ENCODE results near the gene WDR5.

DNA sequence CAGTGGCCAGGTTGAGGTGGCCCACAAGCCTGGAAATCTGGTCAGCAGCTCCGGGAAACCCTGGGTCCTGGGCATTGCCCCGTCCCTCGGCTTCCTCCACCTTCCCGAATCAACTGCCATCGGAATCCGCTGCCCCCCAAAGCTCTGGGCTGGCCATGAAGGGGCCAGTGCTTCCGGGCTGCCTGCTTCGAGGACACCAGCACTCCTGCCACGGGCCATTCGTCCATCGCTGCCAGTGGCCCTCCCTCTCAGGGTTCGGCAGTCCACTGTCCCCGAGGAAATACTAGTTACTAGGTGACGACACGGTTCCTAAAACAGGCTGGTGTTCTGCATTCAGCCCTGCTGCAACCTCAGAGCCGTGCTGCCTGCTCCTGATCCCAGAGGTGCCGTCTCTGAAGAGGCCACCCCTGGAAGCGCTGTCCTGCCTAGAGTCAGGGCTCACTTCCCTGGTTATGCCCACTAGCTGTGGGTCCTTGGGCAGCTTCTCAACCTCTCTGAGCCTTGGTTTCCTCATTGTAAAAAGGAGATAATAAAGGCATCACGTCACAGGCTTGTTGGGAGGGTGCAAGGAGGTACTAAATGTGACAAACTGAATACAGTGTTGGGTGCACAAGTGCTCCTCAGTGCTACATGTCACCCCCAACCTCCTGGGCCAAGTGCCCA, 3.5 kb upstream of the WDR5 start:
- TF ChIP-seq, protein P1, sequence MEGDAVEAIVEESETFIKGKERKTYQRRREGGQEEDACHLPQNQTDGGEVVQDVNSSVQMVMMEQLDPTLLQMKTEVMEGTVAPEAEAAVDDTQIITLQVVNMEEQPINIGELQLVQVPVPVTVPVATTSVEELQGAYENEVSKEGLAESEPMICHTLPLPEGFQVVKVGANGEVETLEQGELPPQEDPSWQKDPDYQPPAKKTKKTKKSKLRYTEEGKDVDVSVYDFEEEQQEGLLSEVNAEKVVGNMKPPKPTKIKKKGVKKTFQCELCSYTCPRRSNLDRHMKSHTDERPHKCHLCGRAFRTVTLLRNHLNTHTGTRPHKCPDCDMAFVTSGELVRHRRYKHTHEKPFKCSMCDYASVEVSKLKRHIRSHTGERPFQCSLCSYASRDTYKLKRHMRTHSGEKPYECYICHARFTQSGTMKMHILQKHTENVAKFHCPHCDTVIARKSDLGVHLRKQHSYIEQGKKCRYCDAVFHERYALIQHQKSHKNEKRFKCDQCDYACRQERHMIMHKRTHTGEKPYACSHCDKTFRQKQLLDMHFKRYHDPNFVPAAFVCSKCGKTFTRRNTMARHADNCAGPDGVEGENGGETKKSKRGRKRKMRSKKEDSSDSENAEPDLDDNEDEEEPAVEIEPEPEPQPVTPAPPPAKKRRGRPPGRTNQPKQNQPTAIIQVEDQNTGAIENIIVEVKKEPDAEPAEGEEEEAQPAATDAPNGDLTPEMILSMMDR (IDR thresholded peaks at IDR 0.05) = no peak
- TF ChIP-seq POLR2AphosphoS5 (IDR thresholded peaks at IDR 0.05) = no peak
- no peak for TF ChIP-seq POLR2A (IDR thresholded peaks at IDR 0.05)
